Muscle of back (tissue), 10 donors: ENCODE data around the gene UGT1A5. TPM values are rescaled to one million over a fixed set of nuclear protein-coding genes. Genes with fewer than 3 reads are reported as not detected.

Experiments
- polyA plus RNA-seq, 10 donors: library from polyadenylated mRNA; unstranded; fragments of 120-200 nt; gene quantifications; one replicate each; pipeline ENCODE4 v1.2.1, GENCODE V29; 2013; ENCODE audit not compliant: insufficient read length in 10 of 10

The UGT1A5 gene
- polyA plus RNA-seq, 10 donors = not detected

Other genes with a start within 250 kb of the UGT1A5 start
- 10 to 100 TPM; 17.3 to 39.0 (median 22.3) TPM for gene USP40, start 146.1 kb upstream of the UGT1A5 start, polyA plus RNA-seq
- not detected for gene UGT1A8, start 95.3 kb upstream of the UGT1A5 start, polyA plus RNA-seq
- gene UGT1A10, start 76.5 kb upstream of the UGT1A5 start, polyA plus RNA-seq = not detected
- not detected for gene UGT1A9, start 41.0 kb upstream of the UGT1A5 start, polyA plus RNA-seq
- not detected for gene UGT1A7, start 31.0 kb upstream of the UGT1A5 start, polyA plus RNA-seq
- gene UGT1A6, start 20.0 kb upstream of the UGT1A5 start, polyA plus RNA-seq = under 1 TPM in 1 of 10 donors, not detected in 9; 0.26 TPM
- gene UGT1A4, start 5.8 kb downstream of the UGT1A5 start, polyA plus RNA-seq = not detected
- gene UGT1A3, start 16.1 kb downstream of the UGT1A5 start, polyA plus RNA-seq = not detected
- under 1 TPM in 5 of 10 donors, not detected in 5; 0.04 to 0.12 (median 0.05) TPM for gene UGT1A1, start 47.4 kb downstream of the UGT1A5 start, polyA plus RNA-seq
- gene MROH2A, start 65.4 kb downstream of the UGT1A5 start, polyA plus RNA-seq = under 1 TPM in 1 of 10 donors, not detected in 9; 0.18 TPM
- gene HJURP, start 141.6 kb downstream of the UGT1A5 start, polyA plus RNA-seq = 10 to 100 TPM in 6 of 10 donors, 1 to 10 TPM in 4; 9.2 to 16.1 (median 10.5) TPM
- under 1 TPM in 3 of 10 donors, not detected in 7; 0.13 to 0.26 (median 0.21) TPM for gene TRPM8, start 204.5 kb downstream of the UGT1A5 start, polyA plus RNA-seq